ENCODE measurements around the gene JCAD. TPM values are rescaled to one million over a fixed set of nuclear protein-coding genes. Genes with fewer than 3 reads are reported as not detected.

Gene JCAD
- total RNA-seq, 2 experiments from 2014 or later = not detected

DNA sequence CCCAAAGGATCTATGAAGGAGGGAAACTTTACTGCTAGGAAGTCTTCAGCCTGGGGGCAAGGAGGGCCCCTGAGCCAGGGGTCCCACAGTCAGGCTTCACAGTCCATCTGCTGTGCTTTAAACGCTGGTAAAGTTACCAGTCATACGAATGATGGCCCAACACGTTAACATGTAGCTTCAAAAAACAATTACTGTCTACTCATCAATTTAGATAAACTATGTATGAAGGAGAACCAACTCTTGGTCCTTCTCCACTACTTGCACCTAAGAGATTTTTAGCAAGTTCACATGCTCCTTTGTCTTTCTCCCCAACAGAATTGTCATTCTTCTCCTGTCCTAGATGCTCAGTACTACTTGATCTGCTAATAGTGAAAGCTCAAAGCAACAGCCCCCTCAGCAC lies 16.6 kb downstream of the JCAD start:
- H3K36me3 Mint-ChIP-seq (ENCODE audit: low read depth) = no peaks in the 10 kb centered on the region
- CTCF ChIA-PET = interaction anchor here (0.5 kb wide), 1 partner anchor 93 kb away, joined by 3 read pairs; no protein-coding TSS in a partner anchor
- H3K4me1 Mint-ChIP-seq = peaks cover 4% of the 10 kb centered on the region
- H3K9me3 Mint-ChIP-seq (ENCODE audit: low read depth) = no peaks in the 10 kb centered on the region
- H3K4me3 Mint-ChIP-seq = no peak overlapping the region
- intact Hi-C loops (cut with DNase I, micrococcal nuclease) = no loop called here
- H3K27me3 Mint-ChIP-seq = peaks cover 54% of the 10 kb centered on the region
- DNase-seq = no peak
- H3K27ac Mint-ChIP-seq = no peak overlapping the region
- no peak for ATAC-seq
- POLR2A ChIA-PET = no interaction called here

GRCh38 chr10:30041196-30042105 lies 17.9 kb downstream of the JCAD start:
- Mint-ChIP-seq H3K9me3 (ENCODE audit: low read depth) (no peaks in the 10 kb centered on the region), H3K27me3 (peaks cover 60% of the 10 kb centered on the region), H3K36me3 (ENCODE audit: low read depth) (no peaks in the 10 kb centered on the region), H3K4me1 (peaks cover 3% of the 10 kb centered on the region), H3K4me3 (no peak overlapping the region), H3K27ac (no peak overlapping the region)
- intact Hi-C loops (cut with DNase I, micrococcal nuclease) = no loop called here
- ChIA-PET CTCF (interaction anchor here (1.9 kb wide), 1 partner anchor 8 kb away, joined by 4 read pairs; no protein-coding TSS in a partner anchor), POLR2A (no interaction called here)
- no peak for ATAC-seq
- no peak for DNase-seq

- no peak overlapping the region for H3K4me3 Mint-ChIP-seq
- intact Hi-C loops (cut with DNase I, micrococcal nuclease) = no loop called here
- POLR2A ChIA-PET = no interaction called here
- no peaks in the 10 kb centered on the region for H3K36me3 Mint-ChIP-seq (ENCODE audit: low read depth)
- no peaks in the 10 kb centered on the region for H3K9me3 Mint-ChIP-seq (ENCODE audit: low read depth)
- no peak overlapping the region for H3K27ac Mint-ChIP-seq
- peaks cover 57% of the 10 kb centered on the region for H3K27me3 Mint-ChIP-seq
- DNase-seq (no peak), ATAC-seq (no peak)
- CTCF ChIA-PET = interaction anchor here (1.9 kb wide), 1 partner anchor 9 kb away, joined by 4 read pairs; no protein-coding TSS in a partner anchor
- H3K4me1 Mint-ChIP-seq = peaks cover 3% of the 10 kb centered on the region
These were observed 18.8 kb downstream of the JCAD start for GRCh38 chr10:30040597-30040996.

DNA sequence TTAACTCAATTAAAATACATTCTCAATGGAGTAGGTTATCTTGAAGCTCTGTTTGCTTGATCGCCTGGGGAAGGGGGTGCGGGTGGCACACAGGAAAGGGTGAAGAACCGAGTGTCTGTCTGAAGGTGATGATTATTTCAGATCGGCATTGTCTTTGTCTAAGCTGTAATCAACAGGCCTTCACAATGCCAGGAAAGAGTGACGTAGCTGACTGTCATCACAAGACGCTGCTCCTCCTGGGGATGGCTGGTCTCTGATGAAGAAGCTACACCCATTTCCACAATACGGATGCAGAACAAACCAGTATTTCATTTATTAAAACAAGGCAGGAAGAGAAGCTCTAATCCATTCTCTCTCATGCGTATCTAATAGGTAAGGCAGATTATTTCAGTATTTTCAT lies 19.4 kb downstream of the JCAD start:
- H3K27me3 Mint-ChIP-seq = peaks cover 56% of the 10 kb centered on the region
- H3K9me3 Mint-ChIP-seq (ENCODE audit: low read depth) = no peaks in the 10 kb centered on the region
- ChIA-PET CTCF (interaction anchor here (1.9 kb wide), 1 partner anchor 10 kb away, joined by 4 read pairs; no protein-coding TSS in a partner anchor), POLR2A (no interaction called here)
- intact Hi-C loops (cut with DNase I, micrococcal nuclease) = no loop called here
- no peak overlapping the region for H3K4me3 Mint-ChIP-seq
- H3K4me1 Mint-ChIP-seq = peaks cover 3% of the 10 kb centered on the region
- ATAC-seq (no peak), DNase-seq (no peak)
- no peaks in the 10 kb centered on the region for H3K36me3 Mint-ChIP-seq (ENCODE audit: low read depth)
- H3K27ac Mint-ChIP-seq = no peak overlapping the region

GRCh38 chr10:30039567-30039966 lies 19.8 kb downstream of the JCAD start:
- POLR2A ChIA-PET = no interaction called here
- Mint-ChIP-seq H3K36me3 (ENCODE audit: low read depth) (no peaks in the 10 kb centered on the region), H3K9me3 (ENCODE audit: low read depth) (no peaks in the 10 kb centered on the region), H3K4me3 (no peak overlapping the region), H3K27me3 (peaks cover 57% of the 10 kb centered on the region), H3K4me1 (peaks cover 4% of the 10 kb centered on the region), H3K27ac (no peak overlapping the region)
- intact Hi-C loops (cut with DNase I, micrococcal nuclease) = no loop called here
- no peak for ATAC-seq
- CTCF ChIA-PET = no interaction called here
- no peak for DNase-seq

DNA sequence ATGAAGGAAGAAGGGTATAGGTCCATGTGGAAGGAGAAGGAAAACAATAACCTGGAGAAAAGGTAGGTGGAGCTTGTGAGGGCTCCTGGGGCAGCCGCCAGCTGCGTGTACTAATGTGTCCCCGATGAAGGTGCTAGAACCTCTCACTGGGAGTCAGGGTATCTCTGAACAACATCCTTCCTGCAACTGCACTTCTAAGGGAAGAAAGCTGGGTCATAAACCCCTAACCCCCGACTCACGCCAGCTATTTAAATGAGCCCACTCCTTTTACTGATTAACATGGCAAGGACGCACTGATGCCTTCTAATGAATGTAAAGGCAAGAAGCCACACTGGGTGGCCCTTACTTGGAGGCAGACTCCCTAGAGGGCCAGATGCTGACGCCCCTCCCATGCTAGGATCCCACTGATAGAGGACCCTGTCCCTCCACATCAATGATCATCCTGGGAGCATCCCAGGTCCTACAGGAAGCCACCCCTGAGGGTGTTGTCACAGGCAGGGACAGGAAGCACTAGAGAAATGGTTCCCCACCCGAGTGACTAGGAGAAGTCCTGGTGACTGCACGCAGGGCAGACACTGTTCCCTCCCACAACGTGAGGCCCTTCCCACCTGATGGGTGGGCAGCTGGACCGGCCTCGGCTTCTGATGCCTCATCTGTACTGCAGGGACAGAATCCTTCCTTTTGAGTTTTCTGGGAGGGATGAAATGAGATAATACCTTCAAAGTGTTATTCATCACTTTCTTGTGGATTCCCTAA lies 20.4 kb downstream of the JCAD start:
- CTCF ChIA-PET = interaction anchor here (1.0 kb wide), 2 partner anchors 11 to 235 kb away, joined by 3 read pairs; no protein-coding TSS in a partner anchor
- H3K27me3 Mint-ChIP-seq = peaks cover 61% of the 10 kb centered on the region
- ATAC-seq = no peak

GRCh38 chr10:30037620-30038336 lies 21.6 kb downstream of the JCAD start:
- Mint-ChIP-seq H3K4me1 (peaks cover 4% of the 10 kb centered on the region), H3K27me3 (peaks cover 65% of the 10 kb centered on the region), H3K9me3 (ENCODE audit: low read depth) (no peaks in the 10 kb centered on the region), H3K4me3 (no peak overlapping the region), H3K36me3 (ENCODE audit: low read depth) (no peaks in the 10 kb centered on the region), H3K27ac (no peak overlapping the region)
- ChIA-PET POLR2A (no interaction called here), CTCF (interaction anchor here (0.7 to 1.0 kb wide), 2 partner anchors 234 to 521 kb away, joined by 3 read pairs; no protein-coding TSS in a partner anchor)
- ATAC-seq (no peak), DNase-seq (no peak)
- intact Hi-C loops (cut with DNase I, micrococcal nuclease) = no loop called here

More for the DNA sequence above, 20.4 kb downstream of the JCAD start:
- H3K4me3 Mint-ChIP-seq = no peak overlapping the region
- intact Hi-C loops (cut with DNase I, micrococcal nuclease) = no loop called here
- H3K9me3 Mint-ChIP-seq (ENCODE audit: low read depth) = no peaks in the 10 kb centered on the region
- peaks cover 4% of the 10 kb centered on the region for H3K4me1 Mint-ChIP-seq
- H3K27ac Mint-ChIP-seq = no peak overlapping the region
- POLR2A ChIA-PET = interaction anchor here (0.6 kb wide), 1 partner anchor 11 kb away, joined by 3 read pairs; no protein-coding TSS in a partner anchor
- no peak for DNase-seq
- no peaks in the 10 kb centered on the region for H3K36me3 Mint-ChIP-seq (ENCODE audit: low read depth)

DNA sequence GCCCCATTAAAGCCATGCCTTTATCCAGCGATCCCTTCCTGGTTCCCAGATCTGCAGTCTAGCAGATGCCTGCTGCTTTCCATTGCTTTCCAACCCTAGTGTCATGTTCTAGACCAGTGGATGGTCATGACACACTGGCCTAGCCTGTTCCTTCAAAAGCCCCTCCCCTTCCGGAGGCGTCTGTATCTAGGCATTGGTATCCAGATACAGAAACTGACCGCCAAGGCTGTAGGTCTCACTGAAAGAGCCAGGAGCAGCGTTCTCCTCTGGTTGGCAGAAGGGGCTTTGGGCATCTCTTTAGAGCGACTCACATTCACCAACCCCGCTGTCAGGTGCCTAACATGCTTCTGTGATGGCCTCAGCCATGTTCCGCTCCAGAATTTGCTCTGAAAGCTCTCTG lies 22.6 kb downstream of the JCAD start:
- CTCF ChIA-PET = no interaction called here
- DNase-seq (no peak), ATAC-seq (no peak)

DNA sequence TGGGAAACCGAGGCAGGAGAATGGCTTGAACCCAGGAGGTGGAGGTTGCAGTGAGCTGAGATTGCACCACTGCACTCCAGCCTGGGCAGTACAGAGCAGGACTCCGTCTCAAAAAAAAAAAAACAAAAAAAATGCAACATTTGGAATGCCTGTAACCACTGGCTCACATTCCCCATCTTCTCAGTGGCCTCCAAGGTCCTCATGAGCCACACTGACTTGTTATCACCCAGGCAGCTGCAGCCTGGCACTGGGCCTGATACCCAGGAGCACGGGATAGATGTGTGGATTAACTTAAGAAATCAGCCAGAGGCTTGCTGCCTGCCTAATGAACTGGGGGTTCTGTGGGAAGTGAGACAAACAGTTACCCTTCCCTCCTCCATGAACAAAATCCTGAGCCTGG lies 23.0 kb downstream of the JCAD start:
- intact Hi-C loops (cut with DNase I, micrococcal nuclease) = no loop called here
- ATAC-seq = no peak
- peaks cover 4% of the 10 kb centered on the region for H3K4me1 Mint-ChIP-seq
- H3K27ac Mint-ChIP-seq = no peak overlapping the region
- H3K27me3 Mint-ChIP-seq = peaks cover 66% of the 10 kb centered on the region
- ChIA-PET POLR2A (no interaction called here), CTCF (no interaction called here)
- H3K9me3 Mint-ChIP-seq (ENCODE audit: low read depth) = no peaks in the 10 kb centered on the region
- no peak for DNase-seq
- H3K4me3 Mint-ChIP-seq = no peak overlapping the region
- H3K36me3 Mint-ChIP-seq (ENCODE audit: low read depth) = no peaks in the 10 kb centered on the region

More for the DNA sequence above, 22.6 kb downstream of the JCAD start:
- POLR2A ChIA-PET = no interaction called here
- Mint-ChIP-seq H3K27me3 (peaks cover 66% of the 10 kb centered on the region), H3K36me3 (ENCODE audit: low read depth) (no peaks in the 10 kb centered on the region), H3K9me3 (ENCODE audit: low read depth) (no peaks in the 10 kb centered on the region), H3K4me3 (no peak overlapping the region), H3K27ac (no peak overlapping the region), H3K4me1 (peaks cover 4% of the 10 kb centered on the region)
- intact Hi-C loops (cut with DNase I, micrococcal nuclease) = no loop called here

DNA sequence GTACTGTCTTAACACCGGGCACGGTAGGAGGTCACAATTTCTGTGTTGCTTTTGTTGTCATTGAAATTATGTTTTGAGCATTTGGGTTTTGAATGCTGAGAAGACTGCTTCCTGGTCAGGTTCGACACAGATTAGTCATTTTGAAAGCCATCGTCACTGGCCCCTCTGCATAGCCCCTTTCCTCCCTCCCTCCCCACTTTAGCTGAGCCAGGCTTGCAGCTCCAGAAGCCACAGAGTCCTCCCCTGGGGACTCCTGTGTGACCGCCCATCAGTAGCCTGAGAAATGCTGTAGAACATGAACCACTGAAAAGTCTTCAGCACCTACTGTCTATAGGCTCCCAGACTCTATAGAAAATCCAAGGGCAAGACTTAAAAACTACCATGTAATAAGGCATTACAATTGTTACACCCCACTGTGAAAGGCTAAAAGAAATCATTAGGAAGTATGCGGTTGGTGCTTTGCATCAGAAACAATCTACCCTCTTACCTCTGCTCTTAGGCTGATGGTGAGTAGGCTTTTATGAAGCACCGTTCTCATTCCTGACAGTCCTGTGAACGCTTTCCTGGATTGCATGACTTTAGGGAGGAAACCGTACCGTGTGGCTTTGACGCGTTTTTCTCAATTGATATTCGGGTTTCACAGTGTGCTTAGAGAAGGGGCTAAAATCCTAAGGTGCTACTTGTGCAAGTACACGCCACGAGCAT lies 24.8 kb downstream of the JCAD start:
- Mint-ChIP-seq H3K27ac (no peak overlapping the region), H3K36me3 (ENCODE audit: low read depth) (no peaks in the 10 kb centered on the region), H3K4me1 (peaks cover 6% of the 10 kb centered on the region), H3K27me3 (peaks cover 70% of the 10 kb centered on the region), H3K9me3 (ENCODE audit: low read depth) (no peaks in the 10 kb centered on the region), H3K4me3 (no peak overlapping the region)
- POLR2A ChIA-PET = no interaction called here
- intact Hi-C loops (cut with DNase I, micrococcal nuclease) = no loop called here
- ATAC-seq = no peak
- no peak for DNase-seq
- CTCF ChIA-PET = no interaction called here

DNA sequence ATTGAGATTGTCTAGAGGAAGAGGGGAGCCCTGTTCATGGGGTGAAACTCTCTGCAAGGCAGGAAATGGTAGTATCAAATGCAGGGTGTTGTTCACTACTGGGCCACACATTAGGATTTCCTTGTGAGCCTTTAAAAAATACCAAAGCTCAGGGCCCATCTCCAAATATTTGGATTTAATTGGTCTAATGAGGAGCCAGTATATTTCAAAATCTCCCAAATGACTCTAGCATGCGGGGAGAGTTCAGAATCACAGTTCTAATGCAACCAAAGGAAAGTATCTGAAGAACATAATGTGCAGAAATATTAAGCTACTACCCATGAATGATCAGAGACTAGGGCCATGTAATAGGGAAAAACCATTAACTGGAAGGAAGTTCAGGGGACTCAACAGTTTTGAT lies 27.3 kb downstream of the JCAD start:
- Mint-ChIP-seq H3K4me1 (peaks cover 26% of the 10 kb centered on the region), H3K27me3 (peaks cover 62% of the 10 kb centered on the region), H3K27ac (no peak overlapping the region), H3K9me3 (ENCODE audit: low read depth) (no peaks in the 10 kb centered on the region), H3K36me3 (ENCODE audit: low read depth) (no peaks in the 10 kb centered on the region), H3K4me3 (no peak overlapping the region)
- CTCF ChIA-PET = interaction anchor here (1.1 kb wide), 1 partner anchor 34 kb away, joined by 3 read pairs; no protein-coding TSS in a partner anchor
- DNase-seq (no peak), ATAC-seq (no peak)
- POLR2A ChIA-PET = no interaction called here
- intact Hi-C loops (cut with DNase I, micrococcal nuclease) = no loop called here

All from activated CD4-positive, alpha-beta T cell treated with anti-CD3 and anti-CD28 coated beads for 36 hours (primary cell).